GM06990 (cell line): Measurements from ENCODE around the gene PDSS2.

Experiments used
- DNase-seq: peaks from one replicate; pipeline ENCODE4 v3.0.0-alpha.2; 2011; ENCODE audit not compliant: insufficient read length; ENCODE audit errors: extremely low read depth
- H3K27me3 ChIP-seq: replicated peaks from 2 replicates; pipeline ENCODE4 v1.6.0; 2011; ENCODE audit warnings: low read length; ENCODE audit not compliant: control insufficient read depth, insufficient read depth
- H3K36me3 ChIP-seq: 2 replicates; pipeline ENCODE4 v1.5.1; 2011; ENCODE audit warnings: low read length; ENCODE audit not compliant: control insufficient read depth, insufficient read depth
- H3K4me3 ChIP-seq: replicated peaks from 2 replicates; pipeline ENCODE4 v1.5.1; 2011; ENCODE audit warnings: low read depth, mild to moderate bottlenecking, control low read depth, low read length
- TF ChIP-seq, protein P1 (sequence below): IDR thresholded peaks from 2 replicates; pipeline ENCODE4 v1.5.1; 2011; ENCODE audit warnings: low read length, control low read depth, mild to moderate bottlenecking, inconsistent platforms; ENCODE audit not compliant: insufficient read depth, poor library complexity, severe bottlenecking

The PDSS2 gene

DNA sequence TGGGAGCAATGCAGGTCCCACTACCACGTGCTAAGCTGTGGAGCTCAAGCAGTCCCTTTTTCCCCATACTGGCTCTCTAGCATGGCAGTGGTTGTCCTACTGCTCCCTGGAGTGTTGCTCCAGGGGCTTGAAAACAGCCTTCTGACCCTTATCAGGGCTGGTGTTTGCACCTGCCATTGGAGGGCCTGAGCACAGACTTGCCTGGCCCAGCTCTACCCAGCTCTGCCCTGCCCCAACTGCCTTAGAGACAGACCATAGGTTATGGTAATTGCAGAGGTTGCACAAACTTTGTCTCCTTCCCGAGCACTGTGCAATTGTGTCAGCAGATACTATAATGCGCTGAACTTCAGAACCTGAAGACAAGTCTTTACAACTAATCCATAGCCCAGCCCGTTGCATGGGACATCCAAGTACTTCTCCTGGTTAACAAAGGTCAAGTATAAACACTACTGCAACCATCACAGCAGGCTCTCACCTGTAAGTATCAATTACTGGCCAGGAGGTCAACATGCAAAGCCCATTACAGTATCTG is 58.7 kb downstream of the PDSS2 start:
- Histone ChIP-seq H3K27me3 (no peaks in the 10 kb centered on the region), H3K4me3 (no peak overlapping the region), H3K36me3 (no peaks in the 10 kb centered on the region; the same call in 1 of the 2 replicates)
- TF ChIP-seq, protein P1, sequence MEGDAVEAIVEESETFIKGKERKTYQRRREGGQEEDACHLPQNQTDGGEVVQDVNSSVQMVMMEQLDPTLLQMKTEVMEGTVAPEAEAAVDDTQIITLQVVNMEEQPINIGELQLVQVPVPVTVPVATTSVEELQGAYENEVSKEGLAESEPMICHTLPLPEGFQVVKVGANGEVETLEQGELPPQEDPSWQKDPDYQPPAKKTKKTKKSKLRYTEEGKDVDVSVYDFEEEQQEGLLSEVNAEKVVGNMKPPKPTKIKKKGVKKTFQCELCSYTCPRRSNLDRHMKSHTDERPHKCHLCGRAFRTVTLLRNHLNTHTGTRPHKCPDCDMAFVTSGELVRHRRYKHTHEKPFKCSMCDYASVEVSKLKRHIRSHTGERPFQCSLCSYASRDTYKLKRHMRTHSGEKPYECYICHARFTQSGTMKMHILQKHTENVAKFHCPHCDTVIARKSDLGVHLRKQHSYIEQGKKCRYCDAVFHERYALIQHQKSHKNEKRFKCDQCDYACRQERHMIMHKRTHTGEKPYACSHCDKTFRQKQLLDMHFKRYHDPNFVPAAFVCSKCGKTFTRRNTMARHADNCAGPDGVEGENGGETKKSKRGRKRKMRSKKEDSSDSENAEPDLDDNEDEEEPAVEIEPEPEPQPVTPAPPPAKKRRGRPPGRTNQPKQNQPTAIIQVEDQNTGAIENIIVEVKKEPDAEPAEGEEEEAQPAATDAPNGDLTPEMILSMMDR = no peak
- no peak for DNase-seq

DNA sequence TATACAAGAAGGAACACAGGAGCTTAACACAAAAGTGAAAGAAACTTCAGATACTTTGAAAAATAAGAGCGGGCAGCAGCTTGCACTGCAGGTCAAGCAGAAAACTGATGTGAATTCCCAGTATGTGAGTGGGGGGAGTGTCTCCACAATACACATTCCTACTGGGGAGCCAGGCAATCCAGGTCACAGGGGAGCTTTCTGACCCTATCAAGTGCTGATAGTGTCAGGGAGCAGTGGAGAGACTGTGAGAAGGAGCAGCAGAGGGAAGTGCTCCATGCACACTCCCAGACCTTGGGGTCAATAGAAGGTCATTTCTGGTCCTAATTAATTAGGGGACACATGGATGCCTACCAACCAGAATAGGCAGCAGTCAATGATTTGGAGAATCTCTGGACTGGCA is 59.4 kb downstream of the PDSS2 start:
- no peak for DNase-seq
- H3K27me3 ChIP-seq = no peaks in the 10 kb centered on the region
- no peak overlapping the region for H3K4me3 ChIP-seq
- H3K36me3 ChIP-seq = no peaks in the 10 kb centered on the region; the same call in 1 of the 2 replicates
- TF ChIP-seq, protein P1 = no peak

DNA sequence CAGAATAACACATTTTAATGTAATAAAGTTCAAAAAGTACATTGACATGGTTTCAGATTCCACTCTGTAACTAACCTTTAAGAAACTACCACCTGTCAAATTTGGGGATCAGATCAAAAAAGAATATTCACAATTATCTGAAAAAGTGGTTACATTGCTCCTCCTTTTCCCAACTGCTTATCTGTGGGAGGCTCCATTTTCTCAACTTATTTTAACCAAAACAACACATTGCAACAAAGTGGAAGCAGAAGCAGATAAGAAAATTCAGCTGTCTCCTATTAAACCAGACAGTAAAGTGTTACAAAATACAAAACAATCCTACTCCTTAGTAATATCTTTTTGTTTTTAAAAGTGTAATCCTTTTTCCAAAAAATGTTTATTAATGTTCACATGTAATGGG is 61.4 kb downstream of the PDSS2 start:
- no peak for DNase-seq
- TF ChIP-seq, protein P1 = no peak
- Histone ChIP-seq H3K27me3 (no peaks in the 10 kb centered on the region), H3K4me3 (no peak overlapping the region), H3K36me3 (no peaks in the 10 kb centered on the region; the same call in 1 of the 2 replicates)

GRCh38 chr6:107396211-107396610 is 63.2 kb downstream of the PDSS2 start:
- Histone ChIP-seq H3K27me3 (no peaks in the 10 kb centered on the region), H3K36me3 (no peaks in the 10 kb centered on the region; the same call in 1 of the 2 replicates), H3K4me3 (no peak overlapping the region)
- TF ChIP-seq, protein P1 = no peak
- no peak for DNase-seq

DNA sequence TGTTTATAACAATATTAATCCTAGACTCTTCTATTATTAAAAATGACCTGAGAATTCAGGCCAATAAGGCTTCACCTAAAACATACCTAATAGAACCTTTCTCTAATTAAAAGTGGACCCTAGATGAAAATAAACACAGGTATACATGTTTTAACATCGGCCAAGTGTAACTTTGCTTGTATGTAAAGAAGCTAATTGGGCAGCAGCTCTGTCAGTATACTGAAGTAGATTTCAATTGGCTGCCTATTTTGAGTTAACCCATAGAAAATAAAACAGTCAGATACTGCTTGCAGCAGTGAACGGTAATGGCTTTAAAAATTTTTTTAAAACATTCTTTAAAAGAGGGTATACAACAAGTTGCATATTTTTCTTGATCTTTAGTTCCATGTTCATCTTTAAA is 67.3 kb downstream of the PDSS2 start:
- DNase-seq = no peak
- Histone ChIP-seq H3K27me3 (no peaks in the 10 kb centered on the region), H3K36me3 (no peaks in the 10 kb centered on the region), H3K4me3 (no peak overlapping the region)
- TF ChIP-seq, protein P1 = no peak

DNA sequence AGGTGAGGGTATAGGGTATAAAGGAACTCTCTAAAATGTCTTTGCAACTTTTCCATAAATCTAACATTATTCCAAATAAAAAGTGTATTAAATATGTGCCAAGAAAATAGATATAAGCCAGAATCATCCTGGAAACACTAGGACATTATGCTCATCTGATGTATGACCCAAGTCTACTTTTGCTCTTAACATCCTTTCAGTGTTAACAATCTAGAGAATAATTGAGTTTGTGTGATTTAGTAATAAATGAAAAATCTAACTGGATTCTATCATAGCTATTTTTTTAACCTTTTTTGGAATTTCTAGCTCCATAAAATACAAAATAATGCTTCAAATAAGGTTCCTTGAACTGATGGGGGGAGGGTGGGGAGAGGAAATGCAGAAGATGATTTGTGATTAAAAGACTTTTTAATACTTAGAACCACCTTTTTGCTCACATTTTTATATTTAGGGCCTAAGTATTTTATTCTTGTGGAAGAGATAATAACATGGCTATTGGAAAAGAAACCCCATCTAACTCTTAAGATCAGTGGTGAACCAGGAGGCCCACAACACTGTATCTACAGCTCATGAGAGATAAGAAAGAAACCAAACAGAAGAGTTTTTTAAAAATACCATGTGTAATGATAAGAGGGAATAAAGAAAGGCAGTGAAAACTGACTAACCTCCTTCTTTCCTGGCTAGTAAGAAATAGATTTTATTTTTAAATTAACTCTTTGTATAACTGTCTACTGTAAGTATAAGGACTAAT is 68.5 kb downstream of the PDSS2 start:
- Histone ChIP-seq H3K36me3 (no peaks in the 10 kb centered on the region), H3K27me3 (no peaks in the 10 kb centered on the region), H3K4me3 (no peak overlapping the region)
- no peak for DNase-seq
- TF ChIP-seq, protein P1 = no peak
